Cardiac muscle cell (in vitro differentiated cells and primary cell): ENCODE measurements around the gene MAP1B. TPM values are rescaled to one million over a fixed set of nuclear protein-coding genes. Genes with fewer than 3 reads are reported as not detected.

ENCODE experiments used
- DNase-seq, 2 donors: peaks; one replicate each; pipeline versions ENCODE4 v3.0.0 to v3.0.0-alpha.2; 2010 to 2017; ENCODE audit warnings: low read depth in 1 of 2, low spot score in 1 of 2
- H3K27ac ChIP-seq: fragments of 200-600 bp; sonication (generic); 2 replicates; pipeline ENCODE4 v1.5.1; 2016
- H3K27me3 ChIP-seq: fragments of 200-600 bp; sonication (generic); 2 replicates; pipeline ENCODE4 v1.6.0; 2016; ENCODE audit warnings: control low read depth
- H3K36me3 ChIP-seq: fragments of 200-600 bp; sonication (generic); 2 replicates; pipeline ENCODE4 v1.5.1; 2016; ENCODE audit warnings: control low read depth
- H3K4me1 ChIP-seq: fragments of 200-600 bp; sonication (generic); 2 replicates; pipeline ENCODE4 v1.8.1; 2017; ENCODE audit warnings: low read depth, mild to moderate bottlenecking, mixed run types
- H3K4me3 ChIP-seq: fragments of 200-600 bp; sonication (generic); 2 replicates; pipeline ENCODE4 v1.5.1; 2016; ENCODE audit warnings: mild to moderate bottlenecking
- H3K9me3 ChIP-seq: fragments of 200-600 bp; sonication (generic); 2 replicates; pipeline ENCODE4 v1.5.1; 2017; ENCODE audit warnings: low read depth, mild to moderate bottlenecking, control low read depth
- CTCF ChIP-seq: IDR thresholded peaks from 2 replicates; pipeline ENCODE4 v1.5.1; 2012; ENCODE audit warnings: low read depth, mild to moderate bottlenecking, low read length
- polyA plus RNA-seq: library from polyadenylated mRNA; unstranded; fragments of >200 nt; fragmentation: Nextera tagmentation; extraction: Ambion mirVana; gene quantifications from 2 replicates; pipeline ENCODE4 v1.2.1, GENCODE V29; 2016
- total RNA-seq: library from RNA; depleted of rRNA; stranded (reverse); fragments of >200 nt; gene quantifications from 2 replicates; pipeline ENCODE4 v1.2.3, GENCODE V29; 2016

The MAP1B gene
- total and polyA plus RNA-seq, 2 experiments from 2014 or later, result 119 to 142 TPM

GRCh38 chr5:72149742-72150141 is 42.5 kb downstream of the MAP1B start:
- Histone ChIP-seq H3K27ac (no peak overlapping the region), H3K36me3 (no peaks in the 10 kb centered on the region), H3K4me1 (peaks cover 12% of the 10 kb centered on the region), H3K9me3 (no peaks in the 10 kb centered on the region), H3K27me3 (no peaks in the 10 kb centered on the region), H3K4me3 (no peak overlapping the region)
- DNase-seq, result no peak
- peak; percentile 25 for TF ChIP-seq CTCF

GRCh38 chr5:72151169-72151568 is 43.9 kb downstream of the MAP1B start:
- Histone ChIP-seq H3K9me3 (no peaks in the 10 kb centered on the region), H3K27ac (no peak overlapping the region), H3K36me3 (no peaks in the 10 kb centered on the region), H3K27me3 (no peaks in the 10 kb centered on the region), H3K4me1 (peaks cover 12% of the 10 kb centered on the region), H3K4me3 (no peak overlapping the region)
- TF ChIP-seq CTCF, result no peak
- DNase-seq, result peak in 1 of 2 donors; percentile 51

- H3K4me1 ChIP-seq, result peaks cover 12% of the 10 kb centered on the region
- peak in 1 of 2 donors; percentile 40 for DNase-seq
- no peaks in the 10 kb centered on the region for H3K36me3 ChIP-seq
- no peaks in the 10 kb centered on the region for H3K27me3 ChIP-seq
- H3K27ac ChIP-seq, result peak overlapping the region; percentile 34
- H3K4me3 ChIP-seq, result no peak overlapping the region
- H3K9me3 ChIP-seq, result no peaks in the 10 kb centered on the region
- TF ChIP-seq CTCF, result no peak
Observed at GRCh38 chr5:72151646-72152045, 44.4 kb downstream of the MAP1B start.

- no peak for DNase-seq
Observed at GRCh38 chr5:72152545-72152944, 45.3 kb downstream of the MAP1B start.

GRCh38 chr5:72153551-72153950 is 46.3 kb downstream of the MAP1B start:
- H3K4me1 ChIP-seq, result peaks cover 12% of the 10 kb centered on the region
- no peak for TF ChIP-seq CTCF

More at GRCh38 chr5:72152545-72152944, 45.3 kb downstream of the MAP1B start:
- H3K27ac ChIP-seq, result no peak overlapping the region
- H3K36me3 ChIP-seq, result no peaks in the 10 kb centered on the region
- H3K4me1 ChIP-seq, result peaks cover 12% of the 10 kb centered on the region
- H3K4me3 ChIP-seq, result no peak overlapping the region
- TF ChIP-seq CTCF, result no peak
- no peaks in the 10 kb centered on the region for H3K27me3 ChIP-seq
- H3K9me3 ChIP-seq, result no peaks in the 10 kb centered on the region

More at GRCh38 chr5:72153551-72153950, 46.3 kb downstream of the MAP1B start:
- Histone ChIP-seq H3K9me3 (no peaks in the 10 kb centered on the region), H3K4me3 (no peak overlapping the region), H3K27me3 (no peaks in the 10 kb centered on the region), H3K27ac (no peak overlapping the region), H3K36me3 (no peaks in the 10 kb centered on the region)
- no peak for DNase-seq
